PFSK-1 (cell line): ENCODE data around the gene ENPEP.

Experiments used
- FOXP2 ChIP-seq: optimal IDR thresholded peaks from 2 replicates; pipeline ENCODE3; 2011; ENCODE audit warnings: borderline replicate concordance, control low read depth, inconsistent platforms; ENCODE audit not compliant: insufficient read depth; ENCODE audit errors: extremely low read length, extremely low read depth
- POLR2AphosphoS5 ChIP-seq: IDR thresholded peaks from 2 replicates; pipeline ENCODE4 v1.6.1; 2012; ENCODE audit warnings: low read depth, mild to moderate bottlenecking, control low read depth, low read length, moderate library complexity
- REST ChIP-seq, 2 experiments: IDR thresholded peaks; 2 replicates each; pipeline versions ENCODE4 v1.6.1 to v1.8.0; 2011 to 2012; ENCODE audit warnings: low read depth in 2 of 2, low read length in 2 of 2, control low read depth in 1 of 2, inconsistent platforms in 1 of 2, mild to moderate bottlenecking in 1 of 2, moderate library complexity in 1 of 2; ENCODE audit not compliant: insufficient read depth in 1 of 2
- SIN3A ChIP-seq: IDR thresholded peaks from 2 replicates; pipeline ENCODE4 v1.6.1; 2012; ENCODE audit warnings: mild to moderate bottlenecking, low read length, moderate library complexity, borderline replicate concordance; ENCODE audit not compliant: insufficient read depth
- TAF1 ChIP-seq: IDR thresholded peaks from 2 replicates; pipeline ENCODE4 v1.6.1; 2012; ENCODE audit warnings: low read length, control low read depth, borderline replicate concordance; ENCODE audit not compliant: insufficient read depth

ENPEP gene

GRCh38 chr4:110609044-110609750 is 133.2 kb downstream of the ENPEP start:
- TF ChIP-seq POLR2AphosphoS5 = no peak
- TF ChIP-seq REST (IDR thresholded peaks at IDR 0.05; ENCODE audit: insufficient read depth in 1 of 2, low read depth in 2 of 2, low read length in 2 of 2) = no peak
- no peak for TF ChIP-seq FOXP2
- TF ChIP-seq SIN3A = no peak

DNA sequence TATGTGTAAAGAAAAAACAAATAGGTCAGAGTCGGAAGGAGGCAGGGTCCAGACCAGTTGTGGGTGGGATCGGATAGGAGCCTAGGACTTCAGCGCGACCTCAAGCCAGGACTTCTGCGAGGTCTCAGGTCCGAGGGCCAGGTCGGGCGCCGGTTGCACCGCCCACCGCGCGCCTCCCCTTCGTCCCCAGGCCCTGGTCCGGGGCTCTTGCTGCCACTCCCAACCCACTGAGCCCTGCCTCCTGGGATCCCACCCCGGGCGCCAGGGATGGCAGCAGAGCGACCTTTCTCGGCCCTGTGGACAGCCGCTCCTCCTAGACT is 134.6 kb downstream of the ENPEP start:
- TF ChIP-seq FOXP2 = no peak
- TF ChIP-seq SIN3A = no peak
- TF ChIP-seq REST (IDR thresholded peaks at IDR 0.05; ENCODE audit: insufficient read depth in 1 of 2, low read depth in 2 of 2, low read length in 2 of 2) = no peak
- TF ChIP-seq TAF1 = no peak
- TF ChIP-seq POLR2AphosphoS5 = no peak

DNA sequence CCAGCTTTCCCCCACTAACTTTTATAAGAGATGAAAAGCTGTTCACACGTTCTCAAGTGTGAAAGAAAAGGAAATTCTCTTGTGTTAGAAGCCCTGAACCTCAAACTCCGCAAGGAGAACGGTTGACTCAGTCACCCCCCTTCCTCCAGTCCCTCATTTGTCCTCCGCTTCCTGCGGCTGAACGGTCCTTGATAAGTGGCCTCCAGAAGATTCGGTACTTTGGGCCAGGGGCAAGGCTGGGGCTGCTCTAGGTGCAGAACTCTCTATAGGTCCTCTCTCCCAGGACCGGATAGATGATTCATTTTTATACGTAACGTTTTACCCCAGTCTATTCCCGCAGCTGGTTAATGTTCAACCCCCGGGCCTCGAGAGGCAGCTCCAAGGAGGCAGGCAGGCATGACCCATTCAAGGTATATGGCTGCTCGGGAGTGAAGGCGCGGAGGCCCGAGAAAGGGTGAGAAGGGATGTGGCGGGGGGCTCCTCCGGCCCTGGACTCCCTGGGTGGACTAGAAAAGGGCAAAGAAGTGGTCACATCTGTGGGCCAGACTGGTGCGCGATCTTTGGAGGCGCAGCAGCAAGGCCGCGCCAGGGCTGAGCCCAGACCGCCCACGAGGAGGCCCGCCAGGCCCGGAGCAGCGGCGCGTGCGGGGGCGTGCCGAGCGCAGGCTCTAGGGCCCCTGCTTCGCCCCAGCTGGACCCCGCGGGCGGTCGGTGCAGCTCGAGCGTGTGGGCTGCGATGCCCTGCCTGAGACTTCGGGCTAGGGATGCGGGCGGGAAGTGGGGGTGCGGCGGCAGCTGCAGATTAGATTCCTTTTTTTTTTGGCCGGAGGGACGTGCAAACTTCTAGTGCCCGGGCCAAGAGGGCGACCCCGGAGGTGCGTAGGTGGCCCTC is 135.2 kb downstream of the ENPEP start:
- TF ChIP-seq REST (IDR thresholded peaks at IDR 0.05; ENCODE audit: insufficient read depth in 1 of 2, low read depth in 2 of 2, low read length in 2 of 2) (no peak), TAF1 (no peak), SIN3A (no peak), FOXP2 (no peak), POLR2AphosphoS5 (no peak)

DNA sequence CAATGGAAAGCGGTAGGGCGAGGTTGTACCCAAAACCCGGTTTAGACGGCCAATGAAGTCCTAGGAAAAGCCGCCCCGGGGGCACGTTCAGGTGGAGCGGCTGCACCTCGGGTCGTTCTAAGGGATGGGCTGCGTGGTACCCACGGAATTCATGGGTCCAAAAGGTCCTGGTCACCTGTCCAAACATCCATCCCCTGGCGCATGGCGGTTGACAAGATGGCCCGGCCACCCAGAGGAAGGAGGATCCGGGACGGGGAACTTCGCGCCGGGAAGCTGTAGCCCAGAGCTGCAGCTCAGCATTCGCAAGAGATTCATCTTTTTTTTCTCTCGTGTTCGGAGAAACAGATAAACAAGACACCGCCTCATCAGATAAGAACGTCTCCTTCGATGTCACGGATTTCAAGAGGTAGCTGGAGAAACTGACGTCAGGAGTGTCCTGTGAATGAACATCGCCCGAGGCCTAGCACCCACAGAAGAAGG is 136.1 kb downstream of the ENPEP start:
- TF ChIP-seq FOXP2 (no peak), TAF1 (no peak), REST (IDR thresholded peaks at IDR 0.05; ENCODE audit: insufficient read depth in 1 of 2, low read depth in 2 of 2, low read length in 2 of 2) (no peak), SIN3A (no peak), POLR2AphosphoS5 (no peak)
